HL-60 (cell line): Measurements from ENCODE around the gene EXOSC5.
A peak's percentile ranks its signal among the peaks of the same experiment; 100 is the strongest.

Experiments used
- DNase-seq, 2 experiments: peaks; one replicate each; pipeline ENCODE4 v3.0.0-alpha.2; 2010 to 2020; ENCODE audit warnings: low read depth in 1 of 2, low spot score in 1 of 2
- H3K27ac ChIP-seq: fragments of 250-450 bp; sonication (Bioruptor Pico); replicated peaks from 2 replicates; pipeline ENCODE4 v1.5.1; 2020; ENCODE audit warnings: mild to moderate bottlenecking, moderate library complexity
- H3K27me3 ChIP-seq: fragments of 250-450 bp; sonication (Bioruptor Pico); 2 replicates; pipeline ENCODE4 v1.5.1; 2021; ENCODE audit warnings: mild to moderate bottlenecking, moderate library complexity; ENCODE audit not compliant: insufficient read depth, poor library complexity, severe bottlenecking
- H3K4me3 ChIP-seq: replicated peaks from 2 replicates; pipeline ENCODE4 v1.5.1; 2011; ENCODE audit warnings: mild to moderate bottlenecking, control low read depth, low read length; ENCODE audit not compliant: insufficient read depth
- CTCF ChIP-seq: IDR thresholded peaks from one replicate; pipeline ENCODE4 v1.5.1; 2011; ENCODE audit warnings: low read length, control low read depth, inconsistent platforms; ENCODE audit not compliant: insufficient read depth
- GABPA ChIP-seq: IDR thresholded peaks from 2 replicates; pipeline ENCODE4 v1.6.1; 2012; ENCODE audit warnings: low read depth
- POLR2AphosphoS5 ChIP-seq: IDR thresholded peaks from 2 replicates; pipeline ENCODE4 v1.6.1; 2012; ENCODE audit warnings: low read depth
- REST ChIP-seq: IDR thresholded peaks from 2 replicates; pipeline ENCODE4 v1.6.1; 2012; ENCODE audit warnings: low read depth; ENCODE audit not compliant: insufficient replicate concordance
- SPI1 ChIP-seq: IDR thresholded peaks from 2 replicates; pipeline ENCODE4 v1.6.1; 2012; ENCODE audit warnings: low read depth, mild to moderate bottlenecking, borderline replicate concordance

Gene EXOSC5

GRCh38 chr19:41408256-41408655, 11.1 kb upstream of the EXOSC5 start:
- no peak overlapping the region for H3K4me3 ChIP-seq
- no peaks in the 10 kb centered on the region for H3K27me3 ChIP-seq
- no peak for TF ChIP-seq POLR2AphosphoS5
- TF ChIP-seq CTCF = peak; percentile 33
- no peak for TF ChIP-seq GABPA
- no peak for TF ChIP-seq REST
- TF ChIP-seq SPI1 = no peak
- DNase-seq = peak; percentile 57 to 80
- H3K27ac ChIP-seq = peak overlapping the region; percentile 92

- Histone ChIP-seq H3K4me3 (no peak overlapping the region), H3K27ac (peak overlapping the region; percentile 92), H3K27me3 (no peaks in the 10 kb centered on the region)
- DNase-seq = peak in 1 of 2 experiments; percentile 78
- TF ChIP-seq POLR2AphosphoS5 (no peak), GABPA (no peak), REST (no peak), SPI1 (no peak), CTCF (no peak)
Measured at GRCh38 chr19:41407271-41407670, 10.1 kb upstream of the EXOSC5 start.

GRCh38 chr19:41405776-41406175, 8.6 kb upstream of the EXOSC5 start:
- Histone ChIP-seq H3K27me3 (no peaks in the 10 kb centered on the region), H3K27ac (no peak overlapping the region), H3K4me3 (no peak overlapping the region)
- TF ChIP-seq GABPA (no peak), REST (no peak), CTCF (no peak), SPI1 (no peak), POLR2AphosphoS5 (no peak)
- no peak for DNase-seq
